GM18867 (cell line): ENCODE data around the gene TMEM259.

ENCODE experiments used
- ATAC-seq: cut with Tn5 transposase; IDR thresholded peaks from one replicate; pipeline ENCODE4 v1.9.1; 2021; ENCODE audit warnings: mild to moderate bottlenecking, moderate library complexity; ENCODE audit not compliant: unreplicated experiment

TMEM259 gene

GRCh38 chr19:964761-965694 is 55.9 kb downstream of the TMEM259 start:
- no peak for ATAC-seq

- no peak for ATAC-seq
Observed at GRCh38 chr19:964116-964520, 56.8 kb downstream of the TMEM259 start.

GRCh38 chr19:963486-963951 is 57.4 kb downstream of the TMEM259 start:
- no peak for ATAC-seq

- ATAC-seq: no peak
Observed at GRCh38 chr19:962683-963400, 58.1 kb downstream of the TMEM259 start.

- no peak for ATAC-seq
Observed at GRCh38 chr19:961866-962620, 58.9 kb downstream of the TMEM259 start.

GRCh38 chr19:960601-960938 is 60.4 kb downstream of the TMEM259 start:
- no peak for ATAC-seq

GRCh38 chr19:960020-960419 is 60.9 kb downstream of the TMEM259 start:
- ATAC-seq: no peak
